GM18520 (cell line): Measurements from ENCODE around the gene PTGER3.
"Not testable (repeated sequence)": the region's sequence is repeated elsewhere in the genome, so short reads cannot be mapped to it uniquely, and the experiment has no call there.

Source experiments
- ATAC-seq: cut with Tn5 transposase; IDR thresholded peaks from one replicate; pipeline ENCODE4 v1.9.1; 2021; ENCODE audit not compliant: unreplicated experiment

PTGER3 gene

DNA sequence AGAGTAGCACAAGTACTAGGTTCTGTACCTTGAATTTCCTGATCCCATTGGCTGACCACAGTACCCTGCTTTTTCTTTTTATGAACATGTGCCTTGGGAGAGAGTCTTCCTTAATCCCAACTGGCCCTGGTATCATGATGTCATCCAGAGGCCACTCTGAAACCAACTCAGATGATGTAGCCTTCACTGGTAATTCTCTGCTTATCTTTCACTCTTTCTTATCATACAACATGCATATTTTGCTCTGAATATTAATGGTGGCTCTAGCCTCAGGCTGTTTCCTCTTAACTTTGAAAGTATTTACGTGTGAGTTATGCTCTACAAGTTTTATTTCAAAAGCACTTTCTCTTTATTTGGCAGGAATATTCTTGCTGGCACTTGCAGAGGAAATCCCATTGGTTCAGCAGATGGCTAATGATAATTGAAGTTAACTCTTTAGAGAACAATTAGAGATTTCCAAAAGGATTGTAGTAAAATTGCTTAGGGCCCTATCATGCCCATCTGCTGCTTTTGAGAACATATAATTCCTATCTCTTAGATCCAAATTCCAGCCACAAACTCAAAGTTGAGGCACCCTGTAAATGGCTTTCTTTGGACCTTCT lies 86.1 kb downstream of the PTGER3 start:
- ATAC-seq, result no peak

DNA sequence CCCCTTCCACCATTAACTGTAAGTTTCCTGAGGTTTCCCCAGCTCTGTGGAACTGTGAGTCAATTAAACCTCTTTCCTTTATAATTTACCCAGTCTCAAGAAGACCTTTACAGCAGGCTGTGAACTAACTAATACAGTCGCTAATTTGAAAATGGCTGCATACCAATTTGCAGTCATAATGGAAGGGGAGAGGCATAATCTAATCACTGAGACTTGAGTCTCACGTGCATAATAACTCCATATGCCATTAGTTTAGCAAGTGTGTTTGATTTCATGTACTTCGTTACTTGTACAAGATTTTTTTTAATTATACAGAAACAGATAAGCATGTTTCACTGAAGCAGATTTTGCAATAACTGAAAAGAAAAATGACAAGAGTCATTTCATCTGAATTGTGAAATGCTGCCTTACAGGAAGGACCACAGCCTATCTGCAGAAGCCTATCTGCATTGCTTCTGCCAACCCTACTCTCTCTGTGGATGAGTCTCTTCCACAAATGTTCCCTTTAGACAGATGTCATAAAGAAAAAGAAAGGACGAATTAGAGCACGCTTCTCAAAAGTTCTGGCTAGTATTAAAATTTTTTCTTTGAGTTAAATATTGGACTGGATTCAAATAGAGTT lies 99.1 kb downstream of the PTGER3 start:
- ATAC-seq, result no peak

DNA sequence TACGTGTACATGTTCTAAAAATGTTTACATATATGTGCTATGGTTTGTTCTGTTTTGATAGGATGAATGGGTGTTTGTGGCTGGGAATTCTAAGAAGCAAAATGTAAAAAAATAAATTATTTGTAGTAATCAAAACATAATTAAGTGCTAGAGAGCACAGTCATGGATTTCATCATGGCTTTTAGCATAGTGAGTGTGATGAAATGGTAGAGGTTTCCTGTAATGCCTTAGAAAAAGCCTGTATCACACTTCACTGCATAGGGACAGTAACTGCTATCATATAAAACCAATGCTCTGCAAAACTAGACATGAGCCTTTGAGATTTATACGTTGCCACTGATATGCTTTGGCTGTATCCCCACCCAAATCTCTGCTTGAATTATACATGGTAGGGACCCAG lies 99.8 kb downstream of the PTGER3 start:
- no peak for ATAC-seq

DNA sequence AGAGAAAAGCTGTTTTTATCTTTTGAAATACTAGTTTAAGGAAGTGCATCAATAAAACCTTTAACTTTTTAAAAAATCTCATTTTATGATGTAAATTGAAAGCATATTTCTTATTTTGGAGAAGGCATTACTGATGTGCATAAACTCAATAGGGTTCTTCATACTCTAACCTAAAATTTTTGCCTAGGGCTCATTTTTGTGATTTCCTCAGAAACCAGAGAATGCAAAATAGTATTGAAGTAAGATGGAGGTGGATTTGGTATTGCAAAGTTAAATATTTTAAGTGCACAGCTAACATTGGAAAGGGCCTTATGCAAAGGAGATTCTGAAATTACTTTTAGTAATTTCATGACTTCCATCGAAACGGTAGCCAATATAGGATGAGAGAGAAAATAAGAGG lies 101.9 kb downstream of the PTGER3 start:
- ATAC-seq, result no peak

DNA sequence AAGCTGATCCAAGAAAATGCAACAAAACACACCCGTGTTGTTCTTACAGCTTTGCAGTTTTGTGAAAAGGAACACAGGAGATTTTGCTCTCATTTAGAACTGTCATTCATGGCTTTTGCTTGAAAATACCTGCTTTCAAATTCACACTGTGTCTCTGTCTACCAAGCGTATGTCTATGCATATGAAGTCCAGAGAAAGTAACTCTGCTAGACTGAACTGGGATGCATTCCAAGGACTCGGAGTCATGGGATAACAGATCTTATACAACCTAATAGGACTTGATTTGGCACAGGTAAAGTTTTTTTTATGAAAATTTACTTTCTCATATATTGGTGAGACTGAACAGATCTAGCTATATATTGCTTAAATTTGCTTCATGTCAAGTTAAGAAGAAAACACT lies 102.4 kb downstream of the PTGER3 start:
- ATAC-seq, result no peak

DNA sequence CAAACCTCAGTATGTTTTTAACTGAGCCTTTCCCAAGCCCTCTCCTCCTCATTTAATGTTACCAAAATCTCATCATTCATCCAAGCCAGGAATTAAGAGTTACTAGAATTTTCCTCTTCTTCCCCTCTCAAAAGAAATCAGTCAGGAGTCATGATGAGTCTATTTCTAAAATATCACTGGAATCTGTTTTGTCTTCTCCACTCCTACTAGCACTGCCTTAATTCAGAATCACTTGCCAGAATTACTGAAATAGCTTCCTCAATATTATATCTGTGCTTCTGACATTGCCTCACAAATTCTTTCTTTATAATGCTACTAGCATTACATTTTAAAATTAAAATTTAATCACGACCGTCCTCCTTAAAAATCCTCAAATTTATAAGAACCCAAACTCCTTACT lies 106.1 kb downstream of the PTGER3 start:
- no peak for ATAC-seq

DNA sequence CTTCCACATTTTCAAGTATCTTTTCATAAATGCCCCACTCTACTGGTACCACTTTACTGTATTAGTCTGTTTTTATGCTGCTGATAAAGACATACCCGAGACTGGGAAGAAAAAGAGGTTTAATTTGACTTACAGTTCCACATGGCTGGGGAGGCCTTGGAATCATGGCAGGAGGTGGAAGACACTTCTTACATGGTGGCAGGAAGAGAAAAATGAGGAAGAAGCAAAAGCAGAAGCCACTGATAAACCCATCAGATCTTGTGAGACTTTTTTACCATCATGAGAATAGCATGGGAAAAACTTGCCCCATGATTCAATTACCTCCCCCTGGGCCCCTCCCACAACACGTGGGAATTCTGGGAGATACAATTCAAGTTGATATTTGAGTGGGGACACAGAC lies 107.2 kb downstream of the PTGER3 start:
- not testable (repeated sequence) for ATAC-seq

DNA sequence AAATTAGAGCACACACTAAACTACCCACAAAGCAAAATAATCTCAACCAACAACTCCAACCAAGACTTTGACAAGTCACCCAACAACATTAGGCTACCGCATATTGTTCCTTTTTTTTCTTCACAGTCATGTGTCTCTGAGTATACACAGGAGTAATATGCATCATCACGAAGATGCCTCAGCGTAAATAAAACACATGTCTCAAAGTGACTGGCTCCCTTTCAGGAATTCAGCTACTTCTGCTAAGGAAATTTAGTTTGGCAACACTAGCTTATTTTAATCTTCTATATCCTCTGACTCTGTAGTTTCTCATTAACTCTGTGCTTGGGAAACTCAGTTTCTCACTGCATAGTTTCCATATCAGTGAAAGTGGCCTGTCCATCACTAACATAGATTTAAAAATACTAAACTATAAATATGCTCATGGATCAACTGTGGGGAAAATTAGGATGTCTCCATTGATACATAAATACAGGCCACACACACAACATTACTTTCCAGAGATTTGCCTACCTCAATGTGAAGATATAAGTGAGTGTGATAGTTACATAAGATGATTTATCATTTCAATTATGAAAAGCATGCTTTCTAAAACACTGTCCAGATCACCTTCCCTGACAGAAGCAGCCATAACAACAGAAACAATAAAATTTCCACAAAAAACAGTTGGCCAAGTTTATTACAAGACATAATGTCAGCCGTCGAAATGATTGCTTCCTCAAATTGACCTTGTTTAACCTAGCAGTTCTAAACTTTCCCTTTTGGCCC lies 113.2 kb downstream of the PTGER3 start:
- ATAC-seq, result no peak

DNA sequence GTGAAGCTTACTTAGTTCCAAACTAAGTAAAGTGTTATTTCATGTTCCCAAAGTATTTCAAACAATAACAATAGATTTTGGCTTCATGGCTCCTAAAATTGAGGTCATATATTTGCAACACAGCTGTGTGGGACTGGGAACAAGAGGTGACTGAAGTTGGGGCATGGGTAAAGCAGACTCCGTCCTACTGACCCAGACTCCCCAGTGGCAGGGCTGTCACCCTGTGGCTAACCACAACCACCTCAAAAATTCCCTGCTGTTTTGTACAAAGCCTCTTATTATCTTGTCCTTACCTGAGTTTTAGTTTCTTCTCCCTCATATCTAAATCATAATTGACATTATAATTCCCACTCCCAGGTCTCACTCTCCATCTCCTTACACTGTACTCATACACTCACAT lies 117.6 kb downstream of the PTGER3 start:
- ATAC-seq, result no peak

DNA sequence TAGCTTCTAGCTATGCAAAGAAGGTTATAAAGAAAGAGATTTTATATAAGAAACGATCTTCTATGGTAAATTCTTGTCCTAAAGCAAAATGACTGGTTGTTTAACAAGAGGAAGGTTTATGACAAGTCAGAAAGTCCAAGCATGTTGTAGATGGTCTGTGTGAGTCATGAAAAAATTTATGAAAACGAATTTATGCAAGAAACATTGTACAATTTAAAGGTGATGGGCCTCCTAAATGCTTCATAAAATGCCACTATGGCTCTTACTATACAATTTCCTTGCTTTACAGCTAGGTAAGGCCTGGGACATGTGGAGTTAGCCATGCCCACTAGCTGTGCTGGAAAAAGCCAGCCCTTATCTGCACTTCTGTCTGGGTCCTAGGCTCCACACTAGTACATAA lies 125.4 kb downstream of the PTGER3 start:
- no peak for ATAC-seq
